Measurements from ENCODE around the gene SLC28A2. TPM values are rescaled to one million over a fixed set of nuclear protein-coding genes. Genes with fewer than 3 reads are reported as not detected.
"Not testable (repeated sequence)": the region's sequence is repeated elsewhere in the genome, so short reads cannot be mapped to it uniquely, and the experiment has no call there.

SLC28A2 gene
- total RNA-seq, 1 donor = not detected

DNA sequence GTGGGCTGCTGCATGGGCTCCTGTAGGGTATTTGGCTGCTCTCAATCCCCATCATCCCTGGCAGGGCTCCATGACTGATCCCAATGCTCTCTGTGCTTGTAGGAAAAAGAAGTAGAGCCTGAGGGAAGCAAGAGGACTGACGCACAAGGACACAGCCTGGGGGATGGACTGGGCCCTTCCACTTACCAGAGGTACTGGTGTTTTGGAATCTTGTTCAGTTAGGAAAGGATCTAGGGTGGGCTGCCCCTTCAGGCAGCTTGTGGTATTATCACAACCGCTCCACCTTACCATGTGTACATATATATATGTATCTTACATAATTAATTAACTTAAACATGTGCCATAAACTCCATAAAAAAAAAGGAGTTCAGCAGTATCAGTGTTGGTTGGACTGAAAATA, 1.3 kb downstream of the SLC28A2 start:
- no peaks in the 10 kb centered on the region for H4K20me1 ChIP-seq (ENCODE audit: insufficient read depth, low read length)

DNA sequence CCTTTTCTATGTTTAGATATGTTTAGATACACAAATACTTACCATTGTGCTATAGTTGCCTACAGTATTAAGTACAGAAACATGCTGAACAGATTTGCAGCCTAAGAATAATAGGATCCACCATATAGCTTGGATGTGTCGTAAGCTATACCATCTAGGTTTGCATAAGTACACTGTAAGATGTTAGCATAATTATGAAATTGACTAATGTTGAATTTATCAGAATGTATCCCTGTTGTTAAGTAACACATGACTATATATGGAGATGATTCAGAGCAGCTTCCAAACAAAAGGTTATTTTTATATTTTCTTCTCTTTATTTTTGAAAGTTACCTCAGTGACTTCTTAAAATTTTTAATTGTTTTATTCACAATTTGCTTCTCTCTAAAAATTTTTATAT, 2.4 kb downstream of the SLC28A2 start:
- Histone ChIP-seq H3K27ac (ENCODE audit: low read depth, low read length) (no peak overlapping the region), H3K27me3 (ENCODE audit: insufficient read depth, low read length) (no peaks in the 10 kb centered on the region), H3K9me3 (ENCODE audit: low read depth, low read length) (no peaks in the 10 kb centered on the region), H4K20me1 (ENCODE audit: insufficient read depth, low read length) (no peaks in the 10 kb centered on the region), H3K4me1 (ENCODE audit: insufficient read depth, low read length) (peaks cover 6% of the 10 kb centered on the region), H3K36me3 (ENCODE audit: insufficient read depth, low read length) (no peaks in the 10 kb centered on the region), H3K79me2 (ENCODE audit: insufficient read depth, low read length) (no peaks in the 10 kb centered on the region), H3K4me2 (ENCODE audit: insufficient read depth, low read length) (no peak overlapping the region), H3K4me3 (ENCODE audit: insufficient read depth, low read length) (no peak overlapping the region), H2AFZ (ENCODE audit: low read length) (no peak overlapping the region)
- no peak for DNase-seq (ENCODE audit: insufficient read length, low spot score, missing footprints)
- TF ChIP-seq, protein P1, sequence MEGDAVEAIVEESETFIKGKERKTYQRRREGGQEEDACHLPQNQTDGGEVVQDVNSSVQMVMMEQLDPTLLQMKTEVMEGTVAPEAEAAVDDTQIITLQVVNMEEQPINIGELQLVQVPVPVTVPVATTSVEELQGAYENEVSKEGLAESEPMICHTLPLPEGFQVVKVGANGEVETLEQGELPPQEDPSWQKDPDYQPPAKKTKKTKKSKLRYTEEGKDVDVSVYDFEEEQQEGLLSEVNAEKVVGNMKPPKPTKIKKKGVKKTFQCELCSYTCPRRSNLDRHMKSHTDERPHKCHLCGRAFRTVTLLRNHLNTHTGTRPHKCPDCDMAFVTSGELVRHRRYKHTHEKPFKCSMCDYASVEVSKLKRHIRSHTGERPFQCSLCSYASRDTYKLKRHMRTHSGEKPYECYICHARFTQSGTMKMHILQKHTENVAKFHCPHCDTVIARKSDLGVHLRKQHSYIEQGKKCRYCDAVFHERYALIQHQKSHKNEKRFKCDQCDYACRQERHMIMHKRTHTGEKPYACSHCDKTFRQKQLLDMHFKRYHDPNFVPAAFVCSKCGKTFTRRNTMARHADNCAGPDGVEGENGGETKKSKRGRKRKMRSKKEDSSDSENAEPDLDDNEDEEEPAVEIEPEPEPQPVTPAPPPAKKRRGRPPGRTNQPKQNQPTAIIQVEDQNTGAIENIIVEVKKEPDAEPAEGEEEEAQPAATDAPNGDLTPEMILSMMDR (IDR thresholded peaks at IDR 0.05; ENCODE audit: extremely low read depth, low read depth, low read length) = no peak

More for the DNA sequence above, 1.3 kb downstream of the SLC28A2 start:
- TF ChIP-seq, protein P1 (IDR thresholded peaks at IDR 0.05; ENCODE audit: extremely low read depth, low read depth, low read length) = peak; percentile 30
- peaks cover 6% of the 10 kb centered on the region for H3K4me1 ChIP-seq (ENCODE audit: insufficient read depth, low read length)
- H3K9me3 ChIP-seq (ENCODE audit: low read depth, low read length) = no peaks in the 10 kb centered on the region
- DNase-seq (ENCODE audit: insufficient read length, low spot score, missing footprints) = no peak
- no peak overlapping the region for H3K4me2 ChIP-seq (ENCODE audit: insufficient read depth, low read length)
- H3K27me3 ChIP-seq (ENCODE audit: insufficient read depth, low read length) = no peaks in the 10 kb centered on the region
- H2AFZ ChIP-seq (ENCODE audit: low read length) = no peak overlapping the region
- H3K4me3 ChIP-seq (ENCODE audit: insufficient read depth, low read length) = no peak overlapping the region
- no peak overlapping the region for H3K27ac ChIP-seq (ENCODE audit: low read depth, low read length)
- no peaks in the 10 kb centered on the region for H3K36me3 ChIP-seq (ENCODE audit: insufficient read depth, low read length)
- no peaks in the 10 kb centered on the region for H3K79me2 ChIP-seq (ENCODE audit: insufficient read depth, low read length)

DNA sequence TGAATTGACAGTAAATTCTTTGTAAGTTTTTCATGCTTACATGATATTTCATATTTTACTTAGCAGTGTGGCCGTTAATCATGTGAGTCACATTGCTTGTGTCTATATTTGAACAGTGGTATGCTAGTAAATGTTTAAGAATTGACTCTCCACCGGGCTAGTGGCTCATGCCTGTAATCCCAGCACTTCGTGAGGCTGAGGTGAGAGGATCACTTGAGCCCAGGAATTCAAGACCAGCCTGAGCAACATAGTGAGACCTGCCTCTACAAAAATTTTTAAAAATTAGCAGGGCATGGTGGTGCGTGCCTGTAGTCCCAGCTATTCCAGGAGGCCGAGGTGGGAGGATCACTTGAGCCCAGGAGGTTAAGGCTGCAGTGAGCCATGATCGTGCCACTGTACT, 2.8 kb downstream of the SLC28A2 start:
- not testable (repeated sequence) for H3K9me3 ChIP-seq (ENCODE audit: low read depth, low read length); H3K4me2 ChIP-seq (ENCODE audit: insufficient read depth, low read length); H3K4me1 ChIP-seq (ENCODE audit: insufficient read depth, low read length); H3K4me3 ChIP-seq (ENCODE audit: insufficient read depth, low read length); H2AFZ ChIP-seq (ENCODE audit: low read length); H3K27me3 ChIP-seq (ENCODE audit: insufficient read depth, low read length); DNase-seq (ENCODE audit: insufficient read length, low spot score, missing footprints); H3K79me2 ChIP-seq (ENCODE audit: insufficient read depth, low read length); H4K20me1 ChIP-seq (ENCODE audit: insufficient read depth, low read length); H3K36me3 ChIP-seq (ENCODE audit: insufficient read depth, low read length)
- H3K27ac ChIP-seq (ENCODE audit: low read depth, low read length) = peak overlapping the region; percentile 12

DNA sequence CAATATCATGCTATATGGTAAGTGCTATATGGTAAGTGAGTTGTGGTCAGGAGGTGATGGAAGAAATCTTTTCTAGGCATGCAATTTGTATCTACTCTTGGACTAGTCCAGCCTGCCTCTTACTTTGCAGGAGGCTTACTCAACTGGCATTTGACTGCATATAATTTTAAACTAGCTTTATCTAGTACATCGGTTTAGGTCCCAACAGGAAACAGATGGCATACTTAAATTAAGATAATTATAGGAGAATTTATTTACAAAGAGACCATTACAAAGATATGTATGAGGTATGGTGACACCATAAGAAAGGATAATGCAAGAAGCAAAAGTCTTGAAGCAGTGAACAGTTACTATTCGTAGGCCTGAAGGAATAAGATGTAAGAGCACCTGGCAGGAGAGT, 7.8 kb downstream of the SLC28A2 start:
- no peaks in the 10 kb centered on the region for H3K36me3 ChIP-seq (ENCODE audit: insufficient read depth, low read length)
- no peak overlapping the region for H3K27ac ChIP-seq (ENCODE audit: low read depth, low read length)
- TF ChIP-seq, protein P1 (IDR thresholded peaks at IDR 0.05; ENCODE audit: extremely low read depth, low read depth, low read length) = no peak

More for the DNA sequence above, 7.8 kb downstream of the SLC28A2 start:
- Histone ChIP-seq H3K27me3 (ENCODE audit: insufficient read depth, low read length) (no peaks in the 10 kb centered on the region), H4K20me1 (ENCODE audit: insufficient read depth, low read length) (no peaks in the 10 kb centered on the region), H3K79me2 (ENCODE audit: insufficient read depth, low read length) (no peaks in the 10 kb centered on the region), H3K4me2 (ENCODE audit: insufficient read depth, low read length) (no peak overlapping the region), H3K4me3 (ENCODE audit: insufficient read depth, low read length) (no peak overlapping the region), H2AFZ (ENCODE audit: low read length) (no peak overlapping the region), H3K4me1 (ENCODE audit: insufficient read depth, low read length) (peaks cover 5% of the 10 kb centered on the region), H3K9me3 (ENCODE audit: low read depth, low read length) (no peaks in the 10 kb centered on the region)
- no peak for DNase-seq (ENCODE audit: insufficient read length, low spot score, missing footprints)
